GM10248 (cell line): ENCODE data around the gene LIPA.

Experiments
- CTCF ChIA-PET: fragments of 300-600 bp; sonication (Branson Sonifier 250); formaldehyde crosslinking; extraction: SDS; loops from one replicate; lab custom pipeline; 2021; ENCODE audit warnings: antibody characterized with exemption; lab: Yijun Ruan, JAX
- POLR2A ChIA-PET: fragments of 350-650 bp; sonication (Branson Sonifier 250); formaldehyde crosslinking; extraction: SDS; loops from one replicate; lab custom pipeline; 2020; ENCODE audit warnings: antibody characterized with exemption; lab: Yijun Ruan, JAX
- DNase-seq: peaks from one replicate; pipeline ENCODE4 v3.0.0; 2012; ENCODE audit errors: extremely low spot score
- CTCF ChIP-seq: IDR thresholded peaks from 2 replicates; pipeline ENCODE4 v1.5.1; 2012; ENCODE audit warnings: mild to moderate bottlenecking, low read depth; ENCODE audit errors: extremely low read depth, missing control alignments, control extremely low read depth

Gene LIPA

GRCh38 chr10:89242840-89243568, 8.6 kb downstream of the LIPA start:
- TF ChIP-seq CTCF: no peak
- no peak for DNase-seq
- ChIA-PET CTCF (interaction anchor here (0.8 to 3.1 kb wide), 13 partner anchors 9 to 408 kb away, joined by 3 to 18 read pairs (median 3); partner anchors contain the start of gene LIPA), POLR2A (no interaction called here)

GRCh38 chr10:89242345-89242684, 9.3 kb downstream of the LIPA start:
- TF ChIP-seq CTCF: no peak
- ChIA-PET CTCF (interaction anchor here (0.8 to 3.1 kb wide), 8 partner anchors 8 to 255 kb away, joined by 3 to 18 read pairs (median 4); no protein-coding TSS in a partner anchor), POLR2A (no interaction called here)
- no peak for DNase-seq

GRCh38 chr10:89241486-89242344, 9.9 kb downstream of the LIPA start:
- ChIA-PET POLR2A (interaction anchor here (0.6 kb wide), 2 partner anchors 8 to 10 kb away, joined by 3 to 4 read pairs; partner anchors contain the start of gene LIPA), CTCF (interaction anchor here (0.8 to 7.7 kb wide), 14 partner anchors 9 to 309 kb away, joined by 3 to 54 read pairs (median 4); partner anchors contain the start of gene LIPA)
- DNase-seq: no peak
- TF ChIP-seq CTCF: no peak

GRCh38 chr10:89241026-89241425, 10.5 kb downstream of the LIPA start:
- no peak for TF ChIP-seq CTCF
- DNase-seq: no peak
- POLR2A ChIA-PET: interaction anchor here (0.6 kb wide), 2 partner anchors 9 to 11 kb away, joined by 3 to 4 read pairs; partner anchors contain the start of gene LIPA
- CTCF ChIA-PET: interaction anchor here (0.9 to 7.7 kb wide), 11 partner anchors 8 to 308 kb away, joined by 3 to 54 read pairs (median 5); partner anchors contain the start of gene LIPA

- ChIA-PET CTCF (interaction anchor here (1.0 to 7.7 kb wide), 9 partner anchors 8 to 306 kb away, joined by 3 to 54 read pairs (median 5); partner anchors contain the start of gene LIPA), POLR2A (no interaction called here)
- no peak for TF ChIP-seq CTCF
Observed at GRCh38 chr10:89240519-89240918, 11.1 kb downstream of the LIPA start.

GRCh38 chr10:89238956-89239644, 12.5 kb downstream of the LIPA start:
- POLR2A ChIA-PET: no interaction called here
- DNase-seq: no peak
- TF ChIP-seq CTCF: no peak
- CTCF ChIA-PET: interaction anchor here (1.8 to 7.7 kb wide), 5 partner anchors 9 to 40 kb away, joined by 4 to 54 read pairs (median 10); partner anchors contain the start of gene LIPA

More at GRCh38 chr10:89240519-89240918, 11.1 kb downstream of the LIPA start:
- DNase-seq: no peak
